ENCODE data around the gene KBTBD8.

- TF ChIP-seq POLR2A (IDR thresholded peaks at IDR 0.05) (no peak), CTCF (IDR thresholded peaks at IDR 0.05) (no peak), EP300 (IDR thresholded peaks at IDR 0.05) (no peak)
Observed at GRCh38 chr3:67001086-67001861, 3.2 kb downstream of the KBTBD8 start.

Data from tibial nerve (tissue), 4 donors.